ENCODE data around the gene SLC25A29. TPM values are rescaled to one million over a fixed set of nuclear protein-coding genes. Genes with fewer than 3 reads are reported as not detected.

SLC25A29 gene
- total RNA-seq, 4 donors from 2014 or later: 29.7 to 72.2 (median 50.2) TPM

DNA sequence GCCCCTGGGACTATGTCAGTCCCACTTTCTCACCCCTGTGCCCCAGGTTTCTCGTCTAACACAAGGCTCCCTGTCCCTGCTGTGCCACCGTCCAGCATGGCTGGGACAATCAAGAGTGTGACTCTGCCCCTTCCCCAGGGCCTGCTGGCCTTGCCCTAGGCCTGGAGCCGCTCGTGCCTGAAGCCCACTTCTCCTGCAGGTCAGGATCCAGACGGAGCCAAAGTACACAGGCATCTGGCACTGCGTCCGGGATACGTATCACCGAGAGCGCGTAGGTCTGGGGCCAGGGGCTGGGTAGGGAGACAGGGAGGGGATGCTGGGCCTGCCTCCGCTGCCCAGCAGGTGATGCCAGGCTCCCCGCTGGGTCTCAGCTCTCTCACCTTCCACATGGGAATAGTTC lies 19.7 kb upstream of the SLC25A29 start:
- ATAC-seq (ENCODE audit: low FRiP score) (no peak), DNase-seq (ENCODE audit: low spot score) (no peak)
- TF ChIP-seq, protein P1, sequence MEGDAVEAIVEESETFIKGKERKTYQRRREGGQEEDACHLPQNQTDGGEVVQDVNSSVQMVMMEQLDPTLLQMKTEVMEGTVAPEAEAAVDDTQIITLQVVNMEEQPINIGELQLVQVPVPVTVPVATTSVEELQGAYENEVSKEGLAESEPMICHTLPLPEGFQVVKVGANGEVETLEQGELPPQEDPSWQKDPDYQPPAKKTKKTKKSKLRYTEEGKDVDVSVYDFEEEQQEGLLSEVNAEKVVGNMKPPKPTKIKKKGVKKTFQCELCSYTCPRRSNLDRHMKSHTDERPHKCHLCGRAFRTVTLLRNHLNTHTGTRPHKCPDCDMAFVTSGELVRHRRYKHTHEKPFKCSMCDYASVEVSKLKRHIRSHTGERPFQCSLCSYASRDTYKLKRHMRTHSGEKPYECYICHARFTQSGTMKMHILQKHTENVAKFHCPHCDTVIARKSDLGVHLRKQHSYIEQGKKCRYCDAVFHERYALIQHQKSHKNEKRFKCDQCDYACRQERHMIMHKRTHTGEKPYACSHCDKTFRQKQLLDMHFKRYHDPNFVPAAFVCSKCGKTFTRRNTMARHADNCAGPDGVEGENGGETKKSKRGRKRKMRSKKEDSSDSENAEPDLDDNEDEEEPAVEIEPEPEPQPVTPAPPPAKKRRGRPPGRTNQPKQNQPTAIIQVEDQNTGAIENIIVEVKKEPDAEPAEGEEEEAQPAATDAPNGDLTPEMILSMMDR (IDR thresholded peaks at IDR 0.05): no peak

DNA sequence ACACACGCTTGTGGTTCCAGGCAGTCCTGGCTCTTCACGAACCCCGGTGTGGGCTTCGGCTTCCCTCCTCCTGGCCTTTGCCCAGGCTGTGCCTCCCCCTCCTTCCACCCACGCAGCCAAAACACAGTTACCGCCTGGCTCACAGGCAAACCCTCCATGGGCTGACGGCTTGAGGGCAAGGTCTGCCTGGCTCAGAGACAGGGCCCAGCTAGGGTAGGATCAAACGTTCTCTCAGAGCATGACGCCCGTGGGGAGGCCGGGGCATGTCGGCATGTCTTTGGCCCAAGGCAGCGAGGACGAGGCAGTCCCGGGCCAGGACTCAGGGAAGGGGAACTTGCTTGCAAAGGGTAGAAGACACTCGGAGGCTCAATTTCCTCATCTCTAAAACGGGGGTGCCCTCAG lies 19.0 kb upstream of the SLC25A29 start:
- TF ChIP-seq, protein P1 (IDR thresholded peaks at IDR 0.05): no peak
- ATAC-seq (ENCODE audit: low FRiP score): peak; percentile 56

DNA sequence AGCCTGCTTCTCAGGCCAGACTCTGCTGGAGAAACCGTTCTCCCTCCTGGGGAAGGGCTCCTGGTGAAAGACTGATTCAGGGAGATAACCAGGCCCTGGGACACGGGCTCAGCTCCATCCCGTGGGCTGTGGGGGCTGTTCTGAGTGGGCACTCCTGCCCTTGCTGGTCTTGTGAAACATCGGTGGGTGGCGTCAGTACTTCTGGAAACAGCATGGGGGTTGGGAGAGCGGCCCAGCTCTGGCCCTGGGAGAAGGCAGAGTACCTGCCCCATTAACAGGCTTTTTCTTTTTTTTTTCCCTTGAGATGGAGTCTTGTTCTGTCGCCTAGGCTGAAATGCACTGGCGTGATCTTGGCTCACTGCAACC lies 17.7 kb upstream of the SLC25A29 start:
- DNase-seq (ENCODE audit: low spot score) (no peak), ATAC-seq (ENCODE audit: low FRiP score) (peak; percentile 65)
- TF ChIP-seq, protein P1 (IDR thresholded peaks at IDR 0.05): no peak

More for the DNA sequence above, 19.0 kb upstream of the SLC25A29 start:
- no peak for DNase-seq (ENCODE audit: low spot score)

DNA sequence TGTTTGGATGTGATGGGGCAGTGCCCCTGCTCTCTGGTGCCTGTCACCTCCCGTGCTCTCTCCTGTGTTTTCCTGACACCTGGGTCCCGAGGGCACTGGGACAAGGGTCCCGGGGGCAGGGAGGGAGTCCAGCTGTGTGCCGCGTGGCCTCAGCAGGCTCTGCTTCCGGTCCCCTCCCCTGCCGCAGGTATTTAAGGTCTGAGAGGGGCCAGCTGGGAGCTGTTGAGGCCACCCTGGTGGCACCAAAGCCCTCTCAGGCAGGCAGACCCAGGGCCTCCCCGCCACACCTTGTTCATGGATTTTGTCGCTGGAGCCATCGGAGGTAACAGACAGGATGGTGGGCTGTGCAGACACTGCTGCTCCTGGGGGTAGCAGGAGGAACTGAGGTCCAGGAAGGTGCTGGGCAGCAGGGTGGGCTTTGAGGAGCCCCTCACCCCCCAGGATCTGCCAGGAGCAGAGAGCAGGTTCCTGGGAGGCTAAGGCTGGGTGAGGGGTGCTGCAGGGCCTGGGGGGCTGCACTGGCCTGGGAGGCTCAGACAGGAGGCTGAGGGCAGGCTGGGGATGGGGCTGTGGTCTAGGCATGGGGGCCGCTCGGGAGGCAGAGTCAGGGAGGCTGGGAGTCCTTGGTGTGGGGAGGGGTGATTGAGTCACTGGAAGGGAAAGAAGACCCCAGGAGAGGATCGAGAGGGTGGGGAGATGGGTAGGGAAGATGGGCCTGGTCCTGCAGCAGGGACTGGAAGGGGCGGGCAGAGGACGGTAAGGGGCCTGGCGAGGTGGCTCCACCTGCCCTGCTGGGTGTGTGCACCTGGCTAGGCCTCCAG lies 17.1 kb upstream of the SLC25A29 start, which contains the start of gene SLC25A47:
SLC25A47 (plus strand) TSS at position 219 of the 821 bp plus-strand sequence; CDS start at position 295, 76 bp downstream.
- TF ChIP-seq, protein P1 (IDR thresholded peaks at IDR 0.05): no peak
- ATAC-seq (ENCODE audit: low FRiP score): no peak
- no peak for DNase-seq (ENCODE audit: low spot score)

DNA sequence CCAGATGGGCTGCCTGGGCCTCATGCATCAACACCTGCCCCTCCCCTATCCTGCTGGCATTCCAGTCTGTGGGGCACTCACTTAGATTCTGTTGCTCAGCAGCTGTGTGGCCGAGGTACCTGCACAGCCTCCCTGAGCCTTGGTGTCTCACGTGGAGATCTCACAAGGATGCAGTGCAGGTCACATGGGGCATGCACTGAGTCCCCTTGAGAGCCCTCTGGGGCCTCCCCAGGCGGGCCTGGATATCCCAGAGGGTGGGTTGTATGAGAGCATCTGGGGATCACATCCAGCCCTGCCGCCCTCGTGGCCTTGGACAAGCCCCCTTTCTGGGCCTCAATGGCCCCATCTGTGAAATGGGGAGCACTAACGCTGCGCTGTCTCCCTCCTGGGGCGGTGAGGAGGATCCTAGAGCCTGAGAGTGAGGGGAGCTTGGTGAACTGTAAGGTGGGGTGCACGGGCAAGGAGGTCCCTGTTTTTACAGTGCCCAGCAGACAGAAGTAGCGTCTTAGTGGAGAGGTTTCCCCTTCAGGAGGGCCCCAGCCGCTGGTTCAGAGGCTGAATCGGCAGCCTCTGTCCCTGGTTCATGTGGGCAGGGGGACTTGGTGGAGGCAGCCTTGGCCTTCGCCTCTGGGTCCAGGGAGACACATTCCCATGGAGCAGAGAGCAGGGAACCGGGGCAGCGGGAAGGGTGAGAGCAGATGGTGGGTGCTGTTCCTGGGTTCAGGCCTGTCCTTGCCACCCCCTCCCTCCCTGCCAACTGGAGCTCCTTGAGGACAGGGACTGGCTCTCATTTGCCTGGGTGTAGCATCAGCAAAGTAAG lies 16.1 kb upstream of the SLC25A29 start:
- TF ChIP-seq, protein P1 (IDR thresholded peaks at IDR 0.05): no peak
- DNase-seq (ENCODE audit: low spot score) (no peak), ATAC-seq (ENCODE audit: low FRiP score) (no peak)

DNA sequence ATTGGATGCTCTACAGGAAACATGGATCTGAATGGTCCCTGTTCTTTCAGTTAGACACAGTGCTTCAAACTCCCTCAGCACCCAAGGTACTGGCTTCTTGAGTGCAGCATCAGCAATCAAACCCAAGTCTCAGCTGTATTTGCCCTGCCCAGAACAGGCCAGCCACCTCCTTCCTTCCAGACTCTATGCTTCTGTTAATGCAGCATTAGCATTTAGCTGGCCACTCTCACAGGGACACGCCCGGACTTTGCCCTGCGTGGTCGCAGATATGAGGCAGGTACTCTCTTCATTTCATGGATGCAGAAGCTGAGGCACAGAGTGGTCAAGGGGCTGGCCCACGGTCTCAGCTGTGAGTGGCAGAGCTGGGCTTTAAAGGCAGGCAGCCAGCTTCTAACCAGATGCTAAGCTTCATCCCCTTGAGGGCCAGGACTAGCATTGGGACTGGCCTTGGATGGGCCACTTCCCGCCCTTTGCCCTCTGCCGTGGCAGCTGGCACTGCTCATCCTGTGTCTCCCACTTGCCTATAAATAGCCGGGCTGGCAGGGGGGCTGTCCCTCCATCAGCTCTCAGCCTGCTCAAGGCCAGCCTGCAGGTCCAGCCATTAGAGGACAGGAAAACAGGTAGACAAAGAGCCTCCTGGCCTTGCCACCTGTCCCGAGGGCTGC lies 15.4 kb upstream of the SLC25A29 start:
- ATAC-seq (ENCODE audit: low FRiP score): no peak
- TF ChIP-seq, protein P1 (IDR thresholded peaks at IDR 0.05): no peak
- no peak for DNase-seq (ENCODE audit: low spot score)
